Stimulated activated CD4-positive, alpha-beta T cell treated with anti-CD3 and anti-CD28 coated beads, TNF-alpha, amount 100 ng/mL, for 48 hours (primary cell): ENCODE data around the gene BCCIP.

Experiments used
- DNase-seq, 3 donors: peaks; one replicate each; pipeline ENCODE4 v3.0.0-alpha.2; 2020; ENCODE audit warnings: low read depth in 3 of 3

The BCCIP gene

GRCh38 chr10:125797994-125798662, 25.2 kb upstream of the BCCIP start:
- DNase-seq, result no peak

GRCh38 chr10:125799451-125800182, 23.7 kb upstream of the BCCIP start:
- DNase-seq, result no peak

- no peak for DNase-seq
Measured at GRCh38 chr10:125801574-125801973, 21.8 kb upstream of the BCCIP start.

GRCh38 chr10:125802131-125802530, 21.2 kb upstream of the BCCIP start:
- no peak for DNase-seq

GRCh38 chr10:125802739-125803138, 20.6 kb upstream of the BCCIP start:
- DNase-seq, result no peak

- no peak for DNase-seq
Measured at GRCh38 chr10:125808047-125808446, 15.3 kb upstream of the BCCIP start.

- no peak for DNase-seq
Measured at GRCh38 chr10:125811251-125811650, 12.1 kb upstream of the BCCIP start.

- DNase-seq, result no peak
Measured at GRCh38 chr10:125812128-125812750, 11.1 kb upstream of the BCCIP start.

GRCh38 chr10:125815764-125816163, 7.6 kb upstream of the BCCIP start:
- DNase-seq, result no peak

- DNase-seq, result no peak
Measured at GRCh38 chr10:125816548-125816947, 6.8 kb upstream of the BCCIP start.

- no peak for DNase-seq
Measured at GRCh38 chr10:125817337-125817946, 5.9 kb upstream of the BCCIP start.

- no peak for DNase-seq
Measured at GRCh38 chr10:125820701-125821100, 2.6 kb upstream of the BCCIP start.

- no peak for DNase-seq
Measured at GRCh38 chr10:125823663-125824251, 411 bp downstream of the BCCIP start.

- no peak for DNase-seq
Measured at GRCh38 chr10:125824736-125825135, 1.4 kb downstream of the BCCIP start.

GRCh38 chr10:125827133-125827532, 3.8 kb downstream of the BCCIP start:
- no peak for DNase-seq

- DNase-seq, result no peak
Measured at GRCh38 chr10:125828311-125828710, 5.0 kb downstream of the BCCIP start.

- DNase-seq, result no peak
Measured at GRCh38 chr10:125836746-125837145, 13.4 kb downstream of the BCCIP start.

GRCh38 chr10:125838802-125839575, 15.6 kb downstream of the BCCIP start:
- DNase-seq, result no peak

GRCh38 chr10:125840406-125840805, 17.1 kb downstream of the BCCIP start:
- no peak for DNase-seq

- DNase-seq, result no peak
Measured at GRCh38 chr10:125840955-125841354, 17.6 kb downstream of the BCCIP start.

- DNase-seq, result no peak
Measured at GRCh38 chr10:125843603-125844329, 20.4 kb downstream of the BCCIP start.
